ENCODE measurements around the gene MRPL43. TPM values are rescaled to one million over a fixed set of nuclear protein-coding genes. Genes with fewer than 3 reads are reported as not detected.

Gene MRPL43
- total and polyA plus RNA-seq, 10 of the 15 experiments (the other 5 are each of a cell fraction or from before 2014, with no cell fraction given): 16.6 to 108 (median 65.1) TPM

- no TSS peak for BruUV-seq (replicated peaks)
- no peak for DNase-seq (ENCODE audit: low read depth, low spot score)
- ChIA-PET SMC1A (ENCODE audit: uncharacterized antibody, unreplicated experiment) (interaction anchor here (1.4 kb wide), 1 partner anchor 10 kb away, joined by 4 read pairs; no protein-coding TSS in a partner anchor), CTCF (interaction anchor here (0.8 to 4.6 kb wide), 4 partner anchors 30 to 129 kb away, joined by 3 to 29 read pairs (median 12); no protein-coding TSS in a partner anchor), RAD21 (ENCODE audit: unreplicated experiment) (no interaction called here), POLR2A (interaction anchor here (1.1 kb wide), 1 partner anchor 18 kb away, joined by 3 read pairs; no protein-coding TSS in a partner anchor)
- in situ Hi-C loops (cut with MboI): no loop called here
- H3K27ac ChIP-seq (ENCODE audit: control insufficient read depth, insufficient read depth): no peak overlapping the region
- 83% methylated on average over 2 of the region's 2 CpGs for WGBS (ENCODE audit: insufficient coverage, insufficient replicate concordance, low lambda C conversion rate, missing lambda C conversion rate)
- no peak for ATAC-seq
- H3K4me1 ChIP-seq (ENCODE audit: control insufficient read depth, insufficient read depth, low read length): peaks cover 3% of the 10 kb centered on the region; the same call in 1 of the 2 replicates
- no peak overlapping the region for H3K4me2 ChIP-seq (ENCODE audit: control insufficient read depth, insufficient read depth)
- no peaks in the 10 kb centered on the region for H3K79me2 ChIP-seq (ENCODE audit: control insufficient read depth, insufficient read depth, low read length)
- peaks cover 2 to 4% of the 10 kb centered on the region in 2 experiments; a peak in 3 of 4 replicates for H3K36me3 ChIP-seq (ENCODE audit: control insufficient read depth in 2 of 2, insufficient read depth in 2 of 2, low read length in 1 of 2)
- H3K9ac ChIP-seq (ENCODE audit: control insufficient read depth, insufficient read depth, low read length): no peak overlapping the region
- intact Hi-C loops (cut with micrococcal nuclease; ENCODE audit: unreplicated experiment): no loop called here
- no peaks in the 10 kb centered on the region for H3K9me3 ChIP-seq (replicated peaks; ENCODE audit: control insufficient read depth, insufficient read depth, low read length)
- H4K20me1 ChIP-seq (ENCODE audit: control insufficient read depth, insufficient read depth): no peaks in the 10 kb centered on the region
- no peak overlapping the region for H3K4me3 ChIP-seq
- H3K27me3 ChIP-seq (replicated peaks in 1 of 2; ENCODE audit: control insufficient read depth in 2 of 2, insufficient read depth in 2 of 2, low read length in 1 of 2): no peaks in the 10 kb centered on the region
- FAIRE-seq: no peak
- H2AFZ ChIP-seq (ENCODE audit: control insufficient read depth, low read depth, low read length): no peak overlapping the region
- TF ChIP-seq WRNIP1 (IDR thresholded peaks at IDR 0.05; ENCODE audit: borderline replicate concordance, low read depth, low read length) (no peak), ESRRA (IDR thresholded peaks at IDR 0.05; ENCODE audit: low read length) (no peak), HDAC6 (IDR thresholded peaks at IDR 0.05; ENCODE audit: unreplicated experiment) (no peak), BMI1 (IDR thresholded peaks at IDR 0.05; ENCODE audit: borderline replicate concordance) (no peak), RAD51 (IDR thresholded peaks at IDR 0.05) (no peak), JUNB (IDR thresholded peaks at IDR 0.05) (no peak), CTCF (IDR thresholded peaks at IDR 0.05 in 2 of 3, conservative IDR thresholded peaks at IDR 0.05 in 1 of 3; ENCODE audit: control insufficient read depth in 2 of 3, extremely low read depth in 1 of 3, insufficient read depth in 1 of 3, low read depth in 3 of 3, low read length in 3 of 3) (no peak), SKIL (IDR thresholded peaks at IDR 0.05; ENCODE audit: low read depth, poor library complexity, severe bottlenecking) (no peak)
- TF ChIP-seq, protein P1, sequence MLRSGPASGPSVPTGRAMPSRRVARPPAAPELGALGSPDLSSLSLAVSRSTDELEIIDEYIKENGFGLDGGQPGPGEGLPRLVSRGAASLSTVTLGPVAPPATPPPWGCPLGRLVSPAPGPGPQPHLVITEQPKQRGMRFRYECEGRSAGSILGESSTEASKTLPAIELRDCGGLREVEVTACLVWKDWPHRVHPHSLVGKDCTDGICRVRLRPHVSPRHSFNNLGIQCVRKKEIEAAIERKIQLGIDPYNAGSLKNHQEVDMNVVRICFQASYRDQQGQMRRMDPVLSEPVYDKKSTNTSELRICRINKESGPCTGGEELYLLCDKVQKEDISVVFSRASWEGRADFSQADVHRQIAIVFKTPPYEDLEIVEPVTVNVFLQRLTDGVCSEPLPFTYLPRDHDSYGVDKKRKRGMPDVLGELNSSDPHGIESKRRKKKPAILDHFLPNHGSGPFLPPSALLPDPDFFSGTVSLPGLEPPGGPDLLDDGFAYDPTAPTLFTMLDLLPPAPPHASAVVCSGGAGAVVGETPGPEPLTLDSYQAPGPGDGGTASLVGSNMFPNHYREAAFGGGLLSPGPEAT (IDR thresholded peaks at IDR 0.05; ENCODE audit: low read depth): no peak
- TF ChIP-seq, protein P2, sequence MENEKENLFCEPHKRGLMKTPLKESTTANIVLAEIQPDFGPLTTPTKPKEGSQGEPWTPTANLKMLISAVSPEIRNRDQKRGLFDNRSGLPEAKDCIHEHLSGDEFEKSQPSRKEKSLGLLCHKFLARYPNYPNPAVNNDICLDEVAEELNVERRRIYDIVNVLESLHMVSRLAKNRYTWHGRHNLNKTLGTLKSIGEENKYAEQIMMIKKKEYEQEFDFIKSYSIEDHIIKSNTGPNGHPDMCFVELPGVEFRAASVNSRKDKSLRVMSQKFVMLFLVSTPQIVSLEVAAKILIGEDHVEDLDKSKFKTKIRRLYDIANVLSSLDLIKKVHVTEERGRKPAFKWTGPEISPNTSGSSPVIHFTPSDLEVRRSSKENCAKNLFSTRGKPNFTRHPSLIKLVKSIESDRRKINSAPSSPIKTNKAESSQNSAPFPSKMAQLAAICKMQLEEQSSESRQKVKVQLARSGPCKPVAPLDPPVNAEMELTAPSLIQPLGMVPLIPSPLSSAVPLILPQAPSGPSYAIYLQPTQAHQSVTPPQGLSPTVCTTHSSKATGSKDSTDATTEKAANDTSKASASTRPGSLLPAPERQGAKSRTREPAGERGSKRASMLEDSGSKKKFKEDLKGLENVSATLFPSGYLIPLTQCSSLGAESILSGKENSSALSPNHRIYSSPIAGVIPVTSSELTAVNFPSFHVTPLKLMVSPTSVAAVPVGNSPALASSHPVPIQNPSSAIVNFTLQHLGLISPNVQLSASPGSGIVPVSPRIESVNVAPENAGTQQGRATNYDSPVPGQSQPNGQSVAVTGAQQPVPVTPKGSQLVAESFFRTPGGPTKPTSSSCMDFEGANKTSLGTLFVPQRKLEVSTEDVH (IDR thresholded peaks at IDR 0.05; ENCODE audit: low read depth, partially characterized antibody): no peak
- TF ChIP-seq, protein P3, sequence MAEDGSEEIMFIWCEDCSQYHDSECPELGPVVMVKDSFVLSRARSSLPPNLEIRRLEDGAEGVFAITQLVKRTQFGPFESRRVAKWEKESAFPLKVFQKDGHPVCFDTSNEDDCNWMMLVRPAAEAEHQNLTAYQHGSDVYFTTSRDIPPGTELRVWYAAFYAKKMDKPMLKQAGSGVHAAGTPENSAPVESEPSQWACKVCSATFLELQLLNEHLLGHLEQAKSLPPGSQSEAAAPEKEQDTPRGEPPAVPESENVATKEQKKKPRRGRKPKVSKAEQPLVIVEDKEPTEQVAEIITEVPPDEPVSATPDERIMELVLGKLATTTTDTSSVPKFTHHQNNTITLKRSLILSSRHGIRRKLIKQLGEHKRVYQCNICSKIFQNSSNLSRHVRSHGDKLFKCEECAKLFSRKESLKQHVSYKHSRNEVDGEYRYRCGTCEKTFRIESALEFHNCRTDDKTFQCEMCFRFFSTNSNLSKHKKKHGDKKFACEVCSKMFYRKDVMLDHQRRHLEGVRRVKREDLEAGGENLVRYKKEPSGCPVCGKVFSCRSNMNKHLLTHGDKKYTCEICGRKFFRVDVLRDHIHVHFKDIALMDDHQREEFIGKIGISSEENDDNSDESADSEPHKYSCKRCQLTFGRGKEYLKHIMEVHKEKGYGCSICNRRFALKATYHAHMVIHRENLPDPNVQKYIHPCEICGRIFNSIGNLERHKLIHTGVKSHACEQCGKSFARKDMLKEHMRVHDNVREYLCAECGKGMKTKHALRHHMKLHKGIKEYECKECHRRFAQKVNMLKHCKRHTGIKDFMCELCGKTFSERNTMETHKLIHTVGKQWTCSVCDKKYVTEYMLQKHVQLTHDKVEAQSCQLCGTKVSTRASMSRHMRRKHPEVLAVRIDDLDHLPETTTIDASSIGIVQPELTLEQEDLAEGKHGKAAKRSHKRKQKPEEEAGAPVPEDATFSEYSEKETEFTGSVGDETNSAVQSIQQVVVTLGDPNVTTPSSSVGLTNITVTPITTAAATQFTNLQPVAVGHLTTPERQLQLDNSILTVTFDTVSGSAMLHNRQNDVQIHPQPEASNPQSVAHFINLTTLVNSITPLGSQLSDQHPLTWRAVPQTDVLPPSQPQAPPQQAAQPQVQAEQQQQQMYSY (CRISPR knock-in tag; IDR thresholded peaks at IDR 0.05): no peak
These were observed 20.0 kb downstream of the MRPL43 start for GRCh38 chr10:100967332-100967731.

Measured in GM12878 (cell line).